Measurements from ENCODE around the gene ELN. TPM values are rescaled to one million over a fixed set of nuclear protein-coding genes. Genes with fewer than 3 reads are reported as not detected.

The ELN gene
- total and polyA plus RNA-seq, 2 experiments from 2014 or later = 37.7 to 58.1 TPM

DNA sequence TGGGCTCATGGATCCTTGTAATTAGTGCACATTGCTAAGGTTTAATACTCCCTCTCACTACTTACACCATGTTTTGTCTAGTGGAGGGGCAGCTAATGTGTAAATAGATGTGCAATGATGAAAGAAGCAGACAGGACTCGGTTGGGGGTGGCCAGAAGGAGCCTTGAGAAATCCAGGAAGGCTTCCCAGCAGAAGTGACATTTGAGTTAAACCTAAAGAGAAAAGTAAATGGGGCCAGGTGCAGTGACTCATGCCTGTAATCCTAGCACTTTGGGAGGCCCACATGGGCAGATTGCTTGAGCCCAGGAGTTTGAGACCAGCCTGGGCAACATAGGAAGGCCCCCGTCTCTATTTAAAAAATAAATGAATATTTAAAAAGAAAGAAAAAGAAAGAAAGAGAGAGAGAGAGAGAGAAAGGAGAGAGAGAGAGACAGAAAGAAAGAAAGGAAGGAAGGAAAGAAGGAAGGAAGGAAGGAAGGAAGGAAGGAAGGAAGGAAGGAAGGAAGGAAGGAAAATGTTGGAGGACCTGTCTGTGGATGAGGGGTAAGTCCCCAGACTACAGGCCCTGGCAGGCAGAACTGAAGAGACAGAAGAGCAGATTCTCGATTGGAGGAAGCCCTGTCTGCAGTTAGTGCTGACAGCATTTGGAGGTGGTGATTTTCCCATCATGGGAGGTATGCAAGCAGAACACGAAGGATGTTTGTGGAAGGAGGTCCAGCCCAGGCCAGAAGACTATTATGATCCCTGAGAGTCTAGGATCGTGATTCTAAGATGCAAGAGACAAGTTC, 3.6 kb downstream of the ELN start:
- Histone ChIP-seq H3K27ac (no peak overlapping the region), H3K36me3 (replicated peaks; ENCODE audit: insufficient read depth, low read depth) (no peaks in the 10 kb centered on the region), H3K9me2 (replicated peaks; ENCODE audit: insufficient read depth) (no peaks in the 10 kb centered on the region), H3K4me1 (ENCODE audit: insufficient read depth) (peaks cover 39% of the 10 kb centered on the region), H4K20me1 (ENCODE audit: insufficient read depth, poor library complexity, severe bottlenecking) (no peaks in the 10 kb centered on the region), H3K27me3 (no peaks in the 10 kb centered on the region), H2AFZ (no peak overlapping the region), H3K9me3 (ENCODE audit: low read depth) (no peaks in the 10 kb centered on the region), H3K4me2 (no peak overlapping the region), H3K79me2 (no peaks in the 10 kb centered on the region), H3K4me3 (no peak overlapping the region)
- WGBS (ENCODE audit: low lambda C conversion rate, missing lambda C conversion rate) = 87% methylated on average over 5 of the region's 5 CpGs
- DNase-seq (ENCODE audit: low spot score) = no peak
- TF ChIP-seq EZH2phosphoT487 (IDR thresholded peaks at IDR 0.05; ENCODE audit: low read depth, severe bottlenecking, unreplicated experiment) = no peak
- no peak for TF ChIP-seq EZH2 (IDR thresholded peaks at IDR 0.05; ENCODE audit: borderline replicate concordance)
- TF ChIP-seq CTCF (IDR thresholded peaks at IDR 0.05; ENCODE audit: poor library complexity) = no peak

DNA sequence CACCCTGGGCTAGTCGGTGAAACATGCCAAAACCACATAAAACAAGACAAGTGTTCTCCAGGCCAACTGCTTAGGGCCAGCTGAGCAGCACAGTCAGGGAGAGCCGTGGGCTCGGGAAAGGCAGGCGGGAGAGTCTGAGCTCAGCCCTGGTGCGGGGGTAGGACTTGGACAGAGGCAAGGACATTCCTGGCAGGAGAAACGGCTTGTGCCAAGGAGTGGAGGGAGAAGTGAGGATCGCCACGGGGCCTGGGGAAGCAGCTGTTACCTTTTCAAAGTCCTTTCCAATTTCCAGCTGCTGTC, 4.2 kb downstream of the ELN start:
- TF ChIP-seq CTCF (IDR thresholded peaks at IDR 0.05; ENCODE audit: poor library complexity) (no peak), EZH2phosphoT487 (IDR thresholded peaks at IDR 0.05; ENCODE audit: low read depth, severe bottlenecking, unreplicated experiment) (no peak), EZH2 (IDR thresholded peaks at IDR 0.05; ENCODE audit: borderline replicate concordance) (no peak)
- Histone ChIP-seq H3K4me1 (ENCODE audit: insufficient read depth) (peaks cover 37% of the 10 kb centered on the region), H4K20me1 (ENCODE audit: insufficient read depth, poor library complexity, severe bottlenecking) (no peaks in the 10 kb centered on the region), H2AFZ (no peak overlapping the region), H3K4me3 (no peak overlapping the region), H3K79me2 (no peaks in the 10 kb centered on the region), H3K27ac (peak overlapping the region; percentile 48), H3K27me3 (no peaks in the 10 kb centered on the region), H3K36me3 (replicated peaks; ENCODE audit: insufficient read depth, low read depth) (no peaks in the 10 kb centered on the region), H3K4me2 (peak overlapping the region; percentile 32), H3K9me3 (ENCODE audit: low read depth) (no peaks in the 10 kb centered on the region), H3K9me2 (replicated peaks; ENCODE audit: insufficient read depth) (no peaks in the 10 kb centered on the region)
- WGBS (ENCODE audit: low lambda C conversion rate, missing lambda C conversion rate) = 45% methylated on average over 8 of the region's 8 CpGs
- DNase-seq (ENCODE audit: low spot score) = no peak

DNA sequence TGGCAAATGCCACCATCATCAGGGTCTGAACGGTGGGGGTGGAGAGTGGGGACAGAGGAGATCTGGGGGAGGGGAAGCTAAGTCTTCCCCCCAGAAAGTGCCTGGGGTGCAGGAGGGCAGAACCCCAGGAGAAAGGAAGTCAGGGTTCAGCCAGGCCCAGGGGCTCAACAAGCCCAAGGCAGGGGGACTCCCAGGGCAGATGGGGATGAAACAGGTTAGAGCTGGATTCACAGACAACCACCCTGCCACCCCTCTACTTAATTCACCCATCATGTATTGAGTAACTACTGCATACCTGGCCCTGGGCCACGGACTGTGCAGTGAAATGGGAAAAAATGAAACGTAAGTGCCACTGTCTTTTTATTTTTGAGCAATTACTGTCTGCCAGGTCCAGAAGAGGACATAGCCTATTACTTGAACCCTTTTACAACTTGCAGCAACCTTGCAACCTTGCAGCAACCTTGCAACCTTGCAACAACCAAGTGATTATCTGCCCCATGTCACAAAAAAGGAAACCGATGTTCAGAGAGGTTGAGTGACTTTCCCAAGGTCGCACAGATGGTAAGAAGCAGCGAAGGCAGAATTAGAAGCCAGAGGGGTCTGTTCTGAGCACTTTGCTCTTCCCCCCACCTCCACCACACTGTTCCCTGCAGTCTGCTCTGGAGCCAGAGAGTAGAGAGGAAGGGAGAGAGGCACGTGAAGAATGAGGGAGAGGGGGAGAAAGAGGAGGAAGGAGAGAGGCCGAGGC, 4.8 kb downstream of the ELN start:
- DNase-seq (ENCODE audit: low spot score) = no peak
- H3K79me2 ChIP-seq = no peaks in the 10 kb centered on the region
- H3K4me3 ChIP-seq = no peak overlapping the region
- peaks cover 37% of the 10 kb centered on the region for H3K4me1 ChIP-seq (ENCODE audit: insufficient read depth)
- H3K27me3 ChIP-seq = no peaks in the 10 kb centered on the region
- H3K9me2 ChIP-seq (replicated peaks; ENCODE audit: insufficient read depth) = no peaks in the 10 kb centered on the region
- peak overlapping the region; percentile 32 for H3K4me2 ChIP-seq
- H4K20me1 ChIP-seq (ENCODE audit: insufficient read depth, poor library complexity, severe bottlenecking) = no peaks in the 10 kb centered on the region
- WGBS (ENCODE audit: low lambda C conversion rate, missing lambda C conversion rate) = 74% methylated on average over 8 of the region's 8 CpGs
- no peaks in the 10 kb centered on the region for H3K9me3 ChIP-seq (ENCODE audit: low read depth)
- TF ChIP-seq CTCF (IDR thresholded peaks at IDR 0.05; ENCODE audit: poor library complexity) (no peak), EZH2phosphoT487 (IDR thresholded peaks at IDR 0.05; ENCODE audit: low read depth, severe bottlenecking, unreplicated experiment) (no peak), EZH2 (IDR thresholded peaks at IDR 0.05; ENCODE audit: borderline replicate concordance) (no peak)
- no peak overlapping the region for H2AFZ ChIP-seq
- peak overlapping the region; percentile 79 for H3K27ac ChIP-seq
- H3K36me3 ChIP-seq (replicated peaks; ENCODE audit: insufficient read depth, low read depth) = no peaks in the 10 kb centered on the region

Measured in hepatocyte (in vitro differentiated cells).